GM12891 (cell line): ENCODE results near the gene STK17A.
"Not testable (repeated sequence)": the region's sequence is repeated elsewhere in the genome, so short reads cannot be mapped to it uniquely, and the experiment has no call there.

Experiments used
- DNase-seq: peaks from one replicate; pipeline ENCODE4 v3.0.0; 2011; ENCODE audit warnings: low spot score; ENCODE audit not compliant: insufficient read length
- FAIRE-seq: peaks from 2 replicates; lab custom pipeline; 2011; peaks lifted over from hg19 to GRCh38; lab: Jason Lieb, UNC
- PAX5 ChIP-seq: IDR thresholded peaks from 2 replicates; pipeline ENCODE4 v1.6.1; 2011; ENCODE audit warnings: low read length, moderate library complexity, mild to moderate bottlenecking; ENCODE audit not compliant: insufficient read depth, severe bottlenecking
- POLR2A ChIP-seq: IDR thresholded peaks from 2 replicates; pipeline ENCODE4 v1.6.1; 2011; ENCODE audit warnings: low read depth, low read length, control low read depth
- POLR2AphosphoS5 ChIP-seq: IDR thresholded peaks from 2 replicates; pipeline ENCODE4 v1.6.1; 2011; ENCODE audit warnings: low read depth, low read length, control low read depth
- POU2F2 ChIP-seq: IDR thresholded peaks from 2 replicates; pipeline ENCODE4 v1.6.1; 2011; ENCODE audit warnings: low read depth, mild to moderate bottlenecking, control low read depth, low read length, moderate library complexity
- SPI1 ChIP-seq: IDR thresholded peaks from 2 replicates; pipeline ENCODE4 v1.6.1; 2011; ENCODE audit warnings: low read depth, low read length, control low read depth
- TAF1 ChIP-seq: IDR thresholded peaks from 2 replicates; pipeline ENCODE4 v1.6.1; 2011; ENCODE audit warnings: low read depth, low read length, control low read depth

STK17A gene

DNA sequence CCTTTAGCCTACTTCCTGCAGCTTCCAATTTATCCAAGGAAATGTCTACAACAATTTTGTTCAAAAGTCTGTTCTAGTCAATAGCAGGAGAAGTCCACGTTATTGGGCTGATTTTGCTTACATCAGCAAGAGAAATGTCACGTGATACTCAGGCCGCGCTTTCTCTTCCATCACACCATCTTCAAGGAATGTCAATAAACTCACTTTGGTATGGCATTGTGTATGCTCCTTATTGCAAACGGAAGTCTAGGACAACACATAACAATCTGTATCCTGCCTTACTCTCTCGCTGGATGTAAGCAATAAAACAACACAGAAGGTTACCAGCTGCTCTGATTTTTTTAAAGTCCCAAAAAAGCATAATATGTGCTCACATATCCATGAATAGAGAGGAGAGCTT lies 17.1 kb upstream of the STK17A start:
- FAIRE-seq (no peak), DNase-seq (no peak)
- no peak for TF ChIP-seq POU2F2
- no peak for TF ChIP-seq POLR2A
- TF ChIP-seq TAF1: no peak
- TF ChIP-seq POLR2AphosphoS5: no peak
- no peak for TF ChIP-seq SPI1
- no peak for TF ChIP-seq PAX5

- FAIRE-seq (no peak), DNase-seq (no peak)
- TF ChIP-seq POLR2A: no peak
- no peak for TF ChIP-seq TAF1
- TF ChIP-seq POLR2AphosphoS5: no peak
- TF ChIP-seq PAX5: no peak
- no peak for TF ChIP-seq SPI1
- no peak for TF ChIP-seq POU2F2
Observed at GRCh38 chr7:43568529-43568928, 14.4 kb upstream of the STK17A start.

- TF ChIP-seq POU2F2 (peak; percentile 66; the same call in 1 of the 2 replicates), POLR2A (no peak), PAX5 (peak; percentile 44), TAF1 (no peak), POLR2AphosphoS5 (no peak), SPI1 (no peak)
- DNase-seq (no peak), FAIRE-seq (peak; percentile 79)
Observed at GRCh38 chr7:43569424-43569823, 13.5 kb upstream of the STK17A start.

DNA sequence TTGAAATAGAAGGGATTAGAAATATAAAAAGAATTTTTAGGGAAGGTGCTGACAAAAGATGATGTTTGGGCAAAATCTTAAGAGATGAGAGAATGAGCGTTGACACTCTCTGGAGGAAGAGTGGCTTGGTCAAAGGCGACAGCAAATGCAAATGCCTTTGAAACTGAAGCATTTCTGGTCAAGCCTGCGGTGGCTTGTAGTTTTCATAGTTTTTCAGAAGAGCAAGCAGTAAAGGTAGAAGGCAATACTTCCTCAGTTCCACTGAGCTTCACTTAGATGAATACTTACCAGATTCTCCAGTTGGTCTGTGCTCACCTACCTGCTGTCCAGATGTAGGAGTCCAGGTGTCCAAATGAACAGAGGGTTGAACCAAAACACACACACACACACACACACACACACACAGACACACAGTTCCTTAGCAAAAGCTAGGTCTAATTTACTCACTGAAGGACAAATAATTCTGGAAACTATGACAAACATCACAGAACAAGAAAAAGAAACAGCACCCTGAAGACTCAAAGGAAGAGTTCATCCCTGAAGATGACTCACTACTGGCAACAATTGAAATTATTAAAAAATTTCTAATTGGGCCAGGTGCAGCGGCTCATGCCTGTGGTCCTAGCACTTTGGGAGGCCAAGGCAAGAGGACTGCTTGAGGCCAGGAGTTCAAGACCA lies 12.1 kb upstream of the STK17A start:
- FAIRE-seq (no peak), DNase-seq (no peak)
- peak; percentile 77; the same call in 1 of the 2 replicates for TF ChIP-seq POU2F2
- TF ChIP-seq POLR2AphosphoS5: no peak

GRCh38 chr7:43572516-43573049 lies 10.3 kb upstream of the STK17A start:
- no peak for DNase-seq
- TF ChIP-seq PAX5: no peak
- TF ChIP-seq POLR2A: no peak
- peak; percentile 86 for TF ChIP-seq SPI1
- TF ChIP-seq TAF1: no peak
- TF ChIP-seq POLR2AphosphoS5: no peak

DNA sequence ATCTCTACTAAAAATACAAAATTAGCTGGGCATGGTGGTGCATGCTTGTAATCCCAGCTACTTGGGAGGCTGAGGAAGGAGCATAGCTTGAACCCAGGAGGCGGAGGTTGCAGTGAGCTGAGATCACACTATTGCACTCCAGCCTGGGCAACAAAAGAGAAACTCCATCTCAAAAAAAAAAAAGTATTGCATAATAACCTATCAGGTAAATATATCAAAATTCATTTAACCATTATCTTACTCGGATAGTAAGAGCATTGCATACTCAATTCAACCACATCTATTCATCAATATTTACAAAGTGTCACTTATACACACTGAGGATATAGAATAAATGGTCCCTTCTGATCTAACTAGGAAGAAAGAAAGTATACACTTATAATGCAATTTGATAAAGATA lies 9.1 kb upstream of the STK17A start:
- DNase-seq, FAIRE-seq: not testable (repeated sequence)

More at GRCh38 chr7:43572516-43573049, 10.3 kb upstream of the STK17A start:
- peak; percentile 59 for FAIRE-seq

- TF ChIP-seq TAF1: no peak
- no peak for TF ChIP-seq POLR2A
- no peak for TF ChIP-seq POLR2AphosphoS5
- no peak for TF ChIP-seq POU2F2
- DNase-seq (no peak), FAIRE-seq (no peak)
Observed at GRCh38 chr7:43575506-43575905, 7.4 kb upstream of the STK17A start.

GRCh38 chr7:43576241-43576640 lies 6.7 kb upstream of the STK17A start:
- DNase-seq (no peak), FAIRE-seq (no peak)
- no peak for TF ChIP-seq POLR2A
- no peak for TF ChIP-seq PAX5
- no peak for TF ChIP-seq POU2F2
- no peak for TF ChIP-seq TAF1
- no peak for TF ChIP-seq POLR2AphosphoS5
- TF ChIP-seq SPI1: no peak

GRCh38 chr7:43577485-43577951 lies 5.4 kb upstream of the STK17A start:
- no peak for DNase-seq
- TF ChIP-seq TAF1 (no peak), SPI1 (no peak), POLR2AphosphoS5 (no peak), POLR2A (no peak)
- FAIRE-seq: no peak

- FAIRE-seq (peak; percentile 57), DNase-seq (no peak)
- TF ChIP-seq POLR2AphosphoS5 (peak; percentile 11), TAF1 (no peak), POLR2A (peak; percentile 27; the same call in 1 of the 2 replicates)
Observed at GRCh38 chr7:43583424-43584194, 701 bp downstream of the STK17A start.

- no peak for DNase-seq
- FAIRE-seq: peak; percentile 82
- no peak for TF ChIP-seq POLR2A
Observed at GRCh38 chr7:43584195-43584586, 1.3 kb downstream of the STK17A start.

- DNase-seq: not testable (repeated sequence)
Observed at GRCh38 chr7:43584733-43585132, 1.8 kb downstream of the STK17A start.

More at GRCh38 chr7:43584733-43585132, 1.8 kb downstream of the STK17A start:
- peak; percentile 43 for FAIRE-seq
